OCI-LY3 (cell line): Measurements from ENCODE around the gene AKAP1.

Experiments used
- H2AFZ ChIP-seq: fragments of 200-600, 300-600 bp; shearing (Covaris generic); 2 replicates; pipeline ENCODE4 v1.6.0; 2014; ENCODE audit warnings: antibody characterized with exemption, low read depth, low read length
- H3K27ac ChIP-seq: fragments of 200-600, 300-600 bp; sonication (generic); 2 replicates; pipeline ENCODE4 v1.5.1; 2014; ENCODE audit warnings: mild to moderate bottlenecking, low read length, moderate library complexity, mixed read lengths
- H3K27me3 ChIP-seq: fragments of 200-600, 300-600 bp; sonication (generic); 2 replicates; pipeline ENCODE4 v1.6.1; 2014; ENCODE audit warnings: low read depth, low read length, mixed read lengths
- H3K36me3 ChIP-seq: fragments of 200-600, 300-600 bp; sonication (generic); replicated peaks from 2 replicates; pipeline ENCODE3; 2014; ENCODE audit warnings: low read depth, low read length, mixed read lengths
- H3K4me1 ChIP-seq: fragments of 300-600, 200-600 bp; sonication (generic); 2 replicates; pipeline ENCODE4 v1.6.1; 2014; ENCODE audit warnings: low read length, mixed read lengths
- H3K4me2 ChIP-seq: fragments of 200-600, 300-600 bp; sonication (generic); 2 replicates; pipeline ENCODE4 v1.6.1; 2014; ENCODE audit warnings: low read length, mixed read lengths
- H3K4me3 ChIP-seq: fragments of 300-600, 200-600 bp; sonication (generic); 2 replicates; pipeline ENCODE4 v1.5.1; 2014; ENCODE audit warnings: antibody characterized with exemption, mild to moderate bottlenecking, low read length, moderate library complexity
- H3K79me2 ChIP-seq: fragments of 300-600, 200-600 bp; shearing (Covaris generic); 2 replicates; pipeline ENCODE4 v1.6.1; 2014; ENCODE audit warnings: mild to moderate bottlenecking, low read length, mixed read lengths
- H3K9ac ChIP-seq: fragments of 300-600, 200-600 bp; shearing (Covaris generic); 2 replicates; pipeline ENCODE4 v1.6.0; 2014; ENCODE audit warnings: mild to moderate bottlenecking, low read length, moderate library complexity
- H3K9me3 ChIP-seq: fragments of 200-600, 300-600 bp; shearing (Covaris generic); 2 replicates; pipeline ENCODE4 v1.6.1; 2014; ENCODE audit warnings: low read length, mixed read lengths; ENCODE audit not compliant: insufficient read depth
- H4K20me1 ChIP-seq: fragments of 200-600, 300-600 bp; sonication (generic); 2 replicates; pipeline ENCODE4 v1.6.1; 2016; ENCODE audit warnings: low read length, mixed read lengths; ENCODE audit not compliant: insufficient read depth
- CTCF ChIP-seq: fragments of 200-600, 300-600 bp; sonication (generic); IDR thresholded peaks from 2 replicates; pipeline ENCODE4 v1.5.1; 2014; ENCODE audit warnings: antibody characterized with exemption, low read length, low read depth
- EZH2phosphoT487 ChIP-seq: fragments of 200-600 bp; shearing (Covaris generic); IDR thresholded peaks from 2 replicates; pipeline ENCODE4 v1.6.1; 2018; ENCODE audit warnings: antibody characterized with exemption, mixed run types, low read depth

Gene AKAP1

GRCh38 chr17:57130708-57131461 lies 45.8 kb downstream of the AKAP1 start:
- no peaks in the 10 kb centered on the region for H4K20me1 ChIP-seq
- H3K9ac ChIP-seq, result peak overlapping the region; percentile 51; the same call in 1 of the 2 replicates
- H3K27ac ChIP-seq, result no peak overlapping the region
- H3K4me3 ChIP-seq, result peak overlapping the region; percentile 82
- H2AFZ ChIP-seq, result peak overlapping the region; percentile 88; the same call in 1 of the 2 replicates
- H3K9me3 ChIP-seq, result no peaks in the 10 kb centered on the region
- peaks cover 3% of the 10 kb centered on the region for H3K27me3 ChIP-seq
- TF ChIP-seq EZH2phosphoT487, result no peak
- TF ChIP-seq CTCF, result peak; percentile 71
- H3K4me1 ChIP-seq, result peaks cover 11% of the 10 kb centered on the region
- peak overlapping the region; percentile 97 for H3K4me2 ChIP-seq
- H3K36me3 ChIP-seq, result no peaks in the 10 kb centered on the region
- no peaks in the 10 kb centered on the region for H3K79me2 ChIP-seq

- Histone ChIP-seq H3K27ac (no peak overlapping the region), H2AFZ (no peak overlapping the region), H3K4me3 (no peak overlapping the region)
Measured at GRCh38 chr17:57132663-57133062, 47.6 kb downstream of the AKAP1 start.

GRCh38 chr17:57133486-57133885 lies 48.4 kb downstream of the AKAP1 start:
- TF ChIP-seq EZH2phosphoT487, result no peak
- no peak for TF ChIP-seq CTCF
- no peaks in the 10 kb centered on the region for H3K36me3 ChIP-seq
- H3K9me3 ChIP-seq, result no peaks in the 10 kb centered on the region
- peaks cover 11% of the 10 kb centered on the region for H3K4me1 ChIP-seq
- no peak overlapping the region for H3K9ac ChIP-seq
- no peaks in the 10 kb centered on the region for H4K20me1 ChIP-seq
- H3K4me2 ChIP-seq, result peak overlapping the region; percentile 18
- no peak overlapping the region for H3K27ac ChIP-seq
- 0 out of 2 replicates have a peak overlapping the region, but pooled peaks have one; percentile 1 for H3K4me3 ChIP-seq
- H3K79me2 ChIP-seq, result no peaks in the 10 kb centered on the region
- no peak overlapping the region for H2AFZ ChIP-seq
- H3K27me3 ChIP-seq, result peaks cover 3% of the 10 kb centered on the region

More at GRCh38 chr17:57132663-57133062, 47.6 kb downstream of the AKAP1 start:
- Histone ChIP-seq H4K20me1 (no peaks in the 10 kb centered on the region), H3K27me3 (peaks cover 3% of the 10 kb centered on the region), H3K9me3 (no peaks in the 10 kb centered on the region), H3K4me2 (peak overlapping the region; percentile 18), H3K4me1 (peaks cover 11% of the 10 kb centered on the region), H3K9ac (no peak overlapping the region), H3K36me3 (no peaks in the 10 kb centered on the region), H3K79me2 (no peaks in the 10 kb centered on the region)
- TF ChIP-seq EZH2phosphoT487 (no peak), CTCF (no peak)

- H3K79me2 ChIP-seq, result no peaks in the 10 kb centered on the region
- H2AFZ ChIP-seq, result no peak overlapping the region
- H3K9ac ChIP-seq, result no peak overlapping the region
- TF ChIP-seq CTCF (no peak), EZH2phosphoT487 (no peak)
- H3K27ac ChIP-seq, result no peak overlapping the region
- no peak overlapping the region for H3K4me3 ChIP-seq
- H4K20me1 ChIP-seq, result no peaks in the 10 kb centered on the region
- H3K4me1 ChIP-seq, result peaks cover 15% of the 10 kb centered on the region
- no peak overlapping the region for H3K4me2 ChIP-seq
- peaks cover 3% of the 10 kb centered on the region for H3K27me3 ChIP-seq
- H3K9me3 ChIP-seq, result no peaks in the 10 kb centered on the region
- no peaks in the 10 kb centered on the region for H3K36me3 ChIP-seq
Measured at GRCh38 chr17:57135026-57135788, 50.2 kb downstream of the AKAP1 start.
